AG10803 (cell line): ENCODE results near the gene DHTKD1.

Experiments
- DNase-seq: peaks from one replicate; pipeline ENCODE4 v3.0.0; 2010; ENCODE audit warnings: low read depth
- H3K4me3 ChIP-seq: 2 replicates; pipeline ENCODE4 v1.5.1; 2011; ENCODE audit warnings: mild to moderate bottlenecking, low read length, control low read depth
- TF ChIP-seq, protein P1 (sequence below): conservative IDR thresholded peaks from 2 replicates; pipeline ENCODE4 v1.5.1; 2011; ENCODE audit warnings: mild to moderate bottlenecking, low read length, control low read depth, inconsistent platforms

DHTKD1 gene

DNA sequence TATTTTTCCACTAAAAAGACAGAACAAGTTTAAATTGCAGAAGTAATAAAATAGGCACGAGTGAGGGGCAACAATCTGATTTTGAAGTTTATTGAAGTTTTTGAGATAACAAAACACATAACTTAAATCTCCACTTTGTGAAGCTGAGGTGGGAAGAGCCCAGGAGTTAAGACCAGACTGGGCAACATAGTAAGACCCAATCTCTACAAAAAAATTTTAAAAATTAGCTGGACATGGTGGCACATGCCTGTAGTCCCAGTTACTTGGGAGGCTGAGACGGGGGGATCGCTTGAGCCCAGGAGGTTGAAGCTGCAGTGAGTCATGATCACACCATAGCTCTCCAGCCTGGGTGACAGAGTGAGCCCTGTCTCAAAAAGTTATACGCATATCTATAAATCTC lies 37.4 kb upstream of the DHTKD1 start:
- DNase-seq: no peak
- H3K4me3 ChIP-seq: no peak overlapping the region
- TF ChIP-seq, protein P1, sequence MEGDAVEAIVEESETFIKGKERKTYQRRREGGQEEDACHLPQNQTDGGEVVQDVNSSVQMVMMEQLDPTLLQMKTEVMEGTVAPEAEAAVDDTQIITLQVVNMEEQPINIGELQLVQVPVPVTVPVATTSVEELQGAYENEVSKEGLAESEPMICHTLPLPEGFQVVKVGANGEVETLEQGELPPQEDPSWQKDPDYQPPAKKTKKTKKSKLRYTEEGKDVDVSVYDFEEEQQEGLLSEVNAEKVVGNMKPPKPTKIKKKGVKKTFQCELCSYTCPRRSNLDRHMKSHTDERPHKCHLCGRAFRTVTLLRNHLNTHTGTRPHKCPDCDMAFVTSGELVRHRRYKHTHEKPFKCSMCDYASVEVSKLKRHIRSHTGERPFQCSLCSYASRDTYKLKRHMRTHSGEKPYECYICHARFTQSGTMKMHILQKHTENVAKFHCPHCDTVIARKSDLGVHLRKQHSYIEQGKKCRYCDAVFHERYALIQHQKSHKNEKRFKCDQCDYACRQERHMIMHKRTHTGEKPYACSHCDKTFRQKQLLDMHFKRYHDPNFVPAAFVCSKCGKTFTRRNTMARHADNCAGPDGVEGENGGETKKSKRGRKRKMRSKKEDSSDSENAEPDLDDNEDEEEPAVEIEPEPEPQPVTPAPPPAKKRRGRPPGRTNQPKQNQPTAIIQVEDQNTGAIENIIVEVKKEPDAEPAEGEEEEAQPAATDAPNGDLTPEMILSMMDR: no peak

DNA sequence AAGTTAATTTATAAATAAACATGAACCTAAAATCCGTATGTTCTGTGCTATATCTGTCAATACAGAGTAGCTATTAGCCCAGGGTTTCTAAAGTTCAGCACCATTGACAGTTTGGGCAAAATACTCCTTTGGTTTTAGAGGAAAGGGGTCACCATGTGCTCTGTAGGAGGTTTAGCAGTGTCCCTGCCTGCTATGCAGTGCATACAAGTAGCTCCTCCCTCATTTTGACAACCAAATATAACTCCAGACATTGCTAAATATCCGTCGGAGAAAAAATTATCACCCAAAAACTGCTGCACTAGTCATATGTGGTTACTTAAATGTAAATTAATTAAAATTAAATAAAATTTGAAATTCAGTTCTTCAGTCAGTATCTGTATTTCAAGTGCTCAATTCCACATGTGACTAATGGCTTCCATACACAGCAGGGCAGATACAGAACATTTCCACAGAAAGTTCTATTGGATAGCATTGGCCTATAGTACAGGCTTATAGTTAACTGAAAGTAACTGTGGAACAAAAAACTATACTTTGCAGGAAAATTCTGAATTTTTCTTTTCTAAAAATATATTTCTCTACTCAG lies 32.6 kb upstream of the DHTKD1 start:
- H3K4me3 ChIP-seq: no peak overlapping the region
- DNase-seq: no peak
- TF ChIP-seq, protein P1: no peak

DNA sequence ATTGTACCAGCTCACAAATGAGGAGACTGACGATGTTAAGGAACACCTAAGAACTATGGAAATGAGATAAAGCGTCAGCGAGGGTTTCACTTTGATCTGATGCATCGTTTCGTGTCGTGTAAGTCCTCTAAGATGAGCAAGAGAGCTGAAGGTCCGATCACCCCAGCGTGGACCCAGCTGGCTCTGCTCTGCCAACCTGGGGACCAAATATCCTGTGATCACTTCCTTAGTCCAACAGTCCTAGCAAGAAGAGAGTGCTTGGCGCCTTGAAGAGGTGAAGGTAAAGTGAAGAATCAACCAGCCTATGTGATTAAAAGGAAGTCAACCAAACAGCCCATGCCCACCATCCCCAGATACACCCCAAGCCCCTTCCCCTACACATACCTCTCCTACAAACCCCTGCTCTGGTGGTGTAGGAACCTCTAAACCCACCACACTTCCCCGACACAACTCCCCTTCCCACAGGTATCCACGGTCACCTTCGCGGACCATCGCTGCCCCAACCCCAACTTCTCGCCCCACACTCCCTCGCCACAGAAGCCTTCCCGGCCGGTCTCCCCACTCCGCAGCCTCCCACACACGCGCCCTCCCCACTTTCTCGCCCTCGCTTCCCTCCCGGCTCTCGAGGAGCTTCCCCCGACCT lies 26.9 kb upstream of the DHTKD1 start:
- DNase-seq: peak; percentile 15
- H3K4me3 ChIP-seq: peak overlapping the region; percentile 94
- TF ChIP-seq, protein P1: no peak

DNA sequence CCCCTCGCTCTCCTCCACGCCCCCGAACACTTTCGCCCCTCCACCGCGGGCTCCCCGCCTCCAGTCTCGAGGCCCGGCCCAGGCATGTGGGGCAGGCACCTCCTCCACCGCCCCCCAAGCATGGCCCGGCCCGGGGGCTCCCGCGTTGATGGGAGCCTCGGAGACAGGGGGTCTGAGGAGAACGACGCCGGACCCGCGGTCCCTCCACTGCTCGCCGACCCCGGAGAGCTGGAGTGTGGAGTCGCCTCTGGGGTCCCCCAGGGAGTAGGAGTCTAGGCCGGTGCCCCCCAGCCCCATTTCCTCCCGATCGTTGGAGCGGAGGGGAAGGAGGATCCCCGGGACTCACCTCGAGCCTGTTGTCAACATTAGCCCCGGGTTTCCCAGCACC lies 26.4 kb upstream of the DHTKD1 start:
- DNase-seq: no peak
- TF ChIP-seq, protein P1: no peak
- peak overlapping the region; percentile 94 for H3K4me3 ChIP-seq

DNA sequence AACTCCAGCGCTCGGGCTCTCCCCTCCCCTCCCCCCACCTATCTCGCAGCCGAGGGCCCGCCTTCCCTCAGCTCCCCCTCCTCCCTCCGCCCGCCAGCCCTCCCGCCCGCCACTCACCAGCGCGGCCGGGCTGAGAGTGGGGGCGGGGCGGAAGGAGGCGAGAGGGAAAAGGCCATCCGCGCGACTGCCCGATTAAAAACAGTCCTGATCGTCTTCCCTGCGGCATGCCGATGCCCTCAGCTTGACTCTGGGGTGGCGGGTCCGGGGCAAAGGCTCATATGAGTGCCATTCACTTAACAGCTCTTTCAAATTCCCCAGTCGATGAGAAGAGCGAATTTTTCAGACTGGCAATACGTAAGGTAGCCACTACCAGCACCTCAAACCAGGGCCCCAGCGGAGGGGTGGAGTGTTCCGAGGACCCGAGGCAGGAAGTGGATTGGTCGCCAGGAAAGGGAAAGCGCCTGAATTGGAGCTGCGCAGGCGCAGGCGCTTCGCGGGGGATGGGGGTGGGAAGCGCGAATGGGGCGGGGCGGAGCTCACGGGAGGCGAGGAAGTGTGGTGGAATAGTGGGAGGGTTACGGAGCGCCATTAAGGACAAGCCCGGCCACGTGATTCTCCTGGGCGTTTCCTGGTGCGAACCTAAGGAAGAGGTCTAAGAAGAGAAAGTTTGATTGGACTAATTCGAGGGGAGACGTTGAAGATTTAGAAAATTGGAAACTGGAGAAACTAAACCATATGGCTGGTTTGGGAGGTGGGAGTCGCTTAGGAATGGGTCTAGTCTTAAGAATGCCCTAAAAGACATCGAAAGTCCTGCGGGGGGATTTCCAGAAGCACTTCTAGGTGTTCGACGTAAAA lies 25.7 kb upstream of the DHTKD1 start, which contains the start of gene UPF2:
Gene UPF2, minus strand, starts transcription at position 13 of the 855 bp plus-strand sequence. CDS start 7,386 bp downstream, outside the sequence.
- peak within 1 kb of the TSS; percentile 94 for H3K4me3 ChIP-seq
- TF ChIP-seq, protein P1: no peak
- DNase-seq: peak; percentile 98

DNA sequence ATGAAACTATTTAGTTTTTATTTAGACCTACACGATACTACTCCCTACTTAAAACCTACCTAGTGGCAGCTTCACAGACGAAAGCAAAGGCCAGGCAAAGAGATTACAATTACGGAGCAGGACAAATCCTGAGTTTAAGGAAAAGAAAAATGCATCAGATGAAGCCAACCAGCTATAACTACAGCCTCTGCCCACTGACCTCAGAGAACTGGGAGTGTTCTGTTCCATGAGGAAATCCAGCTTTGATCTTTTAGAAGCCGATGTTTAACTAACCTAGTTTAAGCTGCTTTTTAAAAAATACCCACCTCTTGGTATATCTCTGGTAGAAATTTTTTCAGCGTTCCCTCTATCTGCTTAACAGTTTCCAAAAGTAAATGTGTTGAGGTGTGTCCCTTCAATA lies 23.2 kb upstream of the DHTKD1 start:
- TF ChIP-seq, protein P1: no peak
- no peak overlapping the region for H3K4me3 ChIP-seq
- no peak for DNase-seq
